Measurements from ENCODE around the gene ZFHX3. TPM values are rescaled to one million over a fixed set of nuclear protein-coding genes. Genes with fewer than 3 reads are reported as not detected.

ZFHX3 gene
- total and polyA plus RNA-seq, 9 of the 15 experiments (the other 6 are each of a cell fraction or from before 2014, with no cell fraction given): 0.01 to 0.23 (median 0.06) TPM; not detected in 4

DNA sequence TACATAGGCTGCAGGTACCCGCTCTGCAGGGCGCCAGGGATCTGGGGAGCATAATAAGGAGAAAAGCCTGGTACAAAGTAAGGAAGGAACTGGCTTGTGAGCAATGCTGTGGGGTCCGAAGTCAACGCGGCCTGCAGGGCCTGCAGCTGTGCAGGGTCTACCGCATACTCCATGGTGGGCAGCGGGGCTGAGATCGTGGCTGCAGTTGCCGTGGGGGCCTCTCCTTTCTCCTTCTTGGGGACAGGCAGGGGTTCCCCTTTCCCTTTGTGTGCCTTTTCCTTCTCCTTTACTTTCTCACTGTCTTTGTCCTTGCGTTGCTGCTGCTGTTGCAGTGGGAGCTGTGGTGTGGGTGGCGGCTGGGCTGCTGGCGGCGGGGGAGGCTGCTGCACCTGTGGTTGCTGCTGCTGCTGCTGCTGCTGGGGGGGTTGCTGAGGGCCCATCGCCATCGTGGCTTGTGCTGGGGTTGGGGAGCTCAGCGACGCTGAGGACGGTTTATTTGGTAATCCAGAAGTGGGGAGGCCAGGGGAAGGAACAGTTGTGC lies 259.6 kb downstream of the ZFHX3 start:
- POLR2A ChIA-PET: no interaction called here
- Histone ChIP-seq H3K36me3 (ENCODE audit: control insufficient read depth, insufficient read depth, low read length) (no peaks in the 10 kb centered on the region), H3K4me2 (ENCODE audit: insufficient read depth, low read length) (no peak overlapping the region), H3K9me1 (ENCODE audit: control insufficient read depth, insufficient read depth, low read length) (no peaks in the 10 kb centered on the region), H3K9me3 (replicated peaks; ENCODE audit: control insufficient read depth, insufficient read depth, low read depth, low read length) (no peaks in the 10 kb centered on the region), H3K27me3 (ENCODE audit: control insufficient read depth in 2 of 2, insufficient read depth in 2 of 2, low read length in 2 of 2) (peaks cover 0 to 3% of the 10 kb centered on the region in 2 experiments; a peak in 1 of 5 replicates), H3K9ac (ENCODE audit: insufficient read depth in 1 of 2, low read depth in 2 of 2, low read length in 2 of 2) (no peak overlapping the region), H3K4me3 (no peak overlapping the region), H3K79me2 (ENCODE audit: control insufficient read depth, insufficient read depth, low read length) (no peaks in the 10 kb centered on the region), H4K20me1 (replicated peaks; ENCODE audit: control insufficient read depth, insufficient read depth, low read length) (no peaks in the 10 kb centered on the region), H3K27ac (ENCODE audit: extremely low read depth, low read depth, low read length) (no peak overlapping the region), H3K4me1 (replicated peaks in 1 of 2; ENCODE audit: control insufficient read depth in 2 of 2, insufficient read depth in 2 of 2, low read length in 2 of 2) (peaks cover 0 to 4% of the 10 kb centered on the region in 2 experiments; a peak in 1 of 5 replicates), H2AFZ (ENCODE audit: low read depth, low read length) (no peak overlapping the region)
- intact Hi-C loops (cut with micrococcal nuclease) (no loop called here), in situ Hi-C loops (cut with MboI) (no loop called here)
- CTCF ChIA-PET (ENCODE audit: low intra/inter-chr PET ratio): no interaction called here
- TF ChIP-seq HMGN3 (IDR thresholded peaks at IDR 0.05; ENCODE audit: borderline replicate concordance, extremely low read depth, insufficient read length, low read depth, low read length) (no peak), SETDB1 (IDR thresholded peaks at IDR 0.05; ENCODE audit: low read length) (no peak)
- TF ChIP-seq, protein P1, sequence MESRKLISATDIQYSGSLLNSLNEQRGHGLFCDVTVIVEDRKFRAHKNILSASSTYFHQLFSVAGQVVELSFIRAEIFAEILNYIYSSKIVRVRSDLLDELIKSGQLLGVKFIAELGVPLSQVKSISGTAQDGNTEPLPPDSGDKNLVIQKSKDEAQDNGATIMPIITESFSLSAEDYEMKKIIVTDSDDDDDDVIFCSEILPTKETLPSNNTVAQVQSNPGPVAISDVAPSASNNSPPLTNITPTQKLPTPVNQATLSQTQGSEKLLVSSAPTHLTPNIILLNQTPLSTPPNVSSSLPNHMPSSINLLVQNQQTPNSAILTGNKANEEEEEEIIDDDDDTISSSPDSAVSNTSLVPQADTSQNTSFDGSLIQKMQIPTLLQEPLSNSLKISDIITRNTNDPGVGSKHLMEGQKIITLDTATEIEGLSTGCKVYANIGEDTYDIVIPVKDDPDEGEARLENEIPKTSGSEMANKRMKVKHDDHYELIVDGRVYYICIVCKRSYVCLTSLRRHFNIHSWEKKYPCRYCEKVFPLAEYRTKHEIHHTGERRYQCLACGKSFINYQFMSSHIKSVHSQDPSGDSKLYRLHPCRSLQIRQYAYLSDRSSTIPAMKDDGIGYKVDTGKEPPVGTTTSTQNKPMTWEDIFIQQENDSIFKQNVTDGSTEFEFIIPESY (CRISPR knock-in tag; IDR thresholded peaks at IDR 0.05): no peak
- no peak for FAIRE-seq
- no peak for DNase-seq (ENCODE audit: extremely low read depth in 1 of 4, low spot score in 3 of 4)
- ATAC-seq: no peak
- WGBS (ENCODE audit: insufficient coverage, low coverage, missing lambda C conversion rate): 54% methylated on average over 14 of the region's 18 CpGs
- no TSS peak for BruUV-seq (replicated peaks)

Measured in K562 (cell line).